A673 (cell line): Measurements from ENCODE around the gene RFX2. TPM values are rescaled to one million over a fixed set of nuclear protein-coding genes. Genes with fewer than 3 reads are reported as not detected.

Experiments used
- BruUV-seq: library from RNA; stranded (reverse); fragments of 400-500 nt; replicated peaks from 2 replicates; lab custom pipeline; 2021; lab: Mats Ljungman, UMichigan
- CTCF ChIA-PET: fragments of 300-600 bp; sonication (Branson Sonifier 250); formaldehyde crosslinking; loops from one replicate; lab custom pipeline; 2022; ENCODE audit warnings: antibody characterized with exemption; lab: Charles Lee
- POLR2A ChIA-PET: fragments of 300-600 bp; sonication (Branson Sonifier 250); formaldehyde crosslinking; loops from one replicate; lab custom pipeline; 2022; ENCODE audit warnings: antibody characterized with exemption; ENCODE audit not compliant: low non-redundant PET; lab: Charles Lee
- DNase-seq: peaks from one replicate; pipeline ENCODE4 v3.0.0-alpha.2; 2015; ENCODE audit warnings: low spot score
- H3K27ac ChIP-seq: fragments of 200-600 bp; sonication (generic); 2 replicates; pipeline ENCODE4 v1.5.1; 2016; ENCODE audit warnings: mixed run types, low read depth, mild to moderate bottlenecking, mixed read lengths, antibody characterized with exemption, low read length; ENCODE audit not compliant: poor library complexity, severe bottlenecking
- H3K27me3 ChIP-seq: fragments of 200-600 bp; sonication (generic); replicated peaks from 2 replicates; pipeline ENCODE4 v1.6.1; 2017; ENCODE audit warnings: mixed run types, low read depth, mild to moderate bottlenecking, mixed read lengths, antibody characterized with exemption, low read length; ENCODE audit not compliant: insufficient read depth, poor library complexity
- H3K36me3 ChIP-seq: fragments of 200-600 bp; sonication (generic); 2 replicates; pipeline ENCODE4 v1.6.1; 2016; ENCODE audit warnings: mixed run types, mild to moderate bottlenecking, mixed read lengths, antibody characterized with exemption, low read length; ENCODE audit not compliant: insufficient read depth, poor library complexity, severe bottlenecking
- H3K4me1 ChIP-seq: fragments of 200-600 bp; sonication (generic); 2 replicates; pipeline ENCODE4 v1.6.1; 2017; ENCODE audit warnings: mixed run types, mild to moderate bottlenecking, mixed read lengths, antibody characterized with exemption, low read length; ENCODE audit not compliant: insufficient read depth, poor library complexity, severe bottlenecking
- H3K4me3 ChIP-seq: fragments of 200-600 bp; sonication (generic); 2 replicates; pipeline ENCODE4 v1.5.1; 2016; ENCODE audit warnings: low read depth, mixed run types, mild to moderate bottlenecking, mixed read lengths, low read length; ENCODE audit not compliant: poor library complexity, severe bottlenecking
- H3K9me3 ChIP-seq: fragments of 200-600 bp; sonication (generic); 2 replicates; pipeline ENCODE4 v1.6.1; 2016; ENCODE audit warnings: mixed run types, low read depth, mild to moderate bottlenecking, mixed read lengths, antibody characterized with exemption, low read length; ENCODE audit not compliant: poor library complexity, severe bottlenecking
- EZH2 ChIP-seq: fragments of 200-600 bp; sonication (generic); IDR thresholded peaks from 2 replicates; pipeline ENCODE4 v1.6.1; 2017; ENCODE audit warnings: borderline replicate concordance, low read depth, mild to moderate bottlenecking, mixed read lengths, antibody characterized with exemption, low read length; ENCODE audit not compliant: poor library complexity, severe bottlenecking
- intact Hi-C: fragments of 100-400 bp; cut with micrococcal nuclease; formaldehyde crosslinking; loops from one replicate; pipeline ENCODE4 v1.10.0; 2022; ENCODE audit not compliant: unreplicated experiment
- total RNA-seq: library from RNA; stranded (reverse); gene quantifications from 2 replicates; pipeline ENCODE4 v1.2.3, GENCODE V29; 2021
- TF ChIP-seq, protein P1 (sequence below): fragments of 300-800, 200-600 bp; sonication (generic); conservative IDR thresholded peaks from 2 replicates; pipeline ENCODE4 v1.5.1; 2017; ENCODE audit warnings: low read depth, mild to moderate bottlenecking, antibody characterized with exemption, low read length, moderate library complexity, mixed read lengths

Gene RFX2
- total RNA-seq, 1 experiment from 2014 or later, result 11.7 TPM

DNA sequence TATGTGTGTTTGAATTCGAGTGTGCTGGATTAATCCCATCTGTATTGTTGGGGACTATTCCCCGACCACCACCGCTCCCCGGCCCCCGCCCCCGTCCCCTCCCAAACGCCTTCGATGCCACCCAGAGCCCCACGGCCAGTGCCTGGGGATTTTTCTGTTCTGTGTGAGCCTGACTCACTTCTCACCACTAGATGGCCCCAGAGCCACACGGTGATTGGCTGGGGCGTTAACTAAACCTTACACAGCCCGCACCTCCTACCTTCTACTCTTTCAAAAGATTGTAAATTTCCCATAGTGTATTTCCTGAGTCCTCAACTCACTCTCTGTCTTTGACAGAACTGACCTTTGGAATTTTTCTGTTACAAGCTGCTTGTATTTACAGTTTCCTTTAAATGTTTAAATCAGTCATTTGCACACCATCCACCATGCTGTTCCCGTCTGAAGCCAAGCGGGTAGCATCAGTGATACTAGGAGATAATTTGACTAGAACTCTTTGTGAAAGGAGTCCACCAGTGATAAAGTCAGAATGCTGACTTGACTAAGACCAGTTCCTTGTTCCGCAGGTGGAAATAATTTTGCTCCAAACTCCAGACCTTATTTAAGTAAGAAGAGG, 61.4 kb downstream of the RFX2 start:
- H3K4me1 ChIP-seq, result no peaks in the 10 kb centered on the region
- no peak overlapping the region for H3K27ac ChIP-seq
- BruUV-seq, result no TSS peak
- H3K9me3 ChIP-seq, result no peaks in the 10 kb centered on the region
- H3K36me3 ChIP-seq, result no peaks in the 10 kb centered on the region
- no peak overlapping the region for H3K4me3 ChIP-seq
- POLR2A ChIA-PET, result interaction anchor here (0.6 kb wide), 1 partner anchor 335 kb away, joined by 3 read pairs; no protein-coding TSS in a partner anchor
- intact Hi-C loops, result loop anchor here (1.0 to 5.0 kb wide), 2 partner anchors 76 to 248 kb away; no protein-coding TSS in a partner anchor
- DNase-seq, result peak; percentile 87
- CTCF ChIA-PET, result interaction anchor here (3.5 kb wide), 1 partner anchor 77 kb away, joined by 28 read pairs; no protein-coding TSS in a partner anchor
- H3K27me3 ChIP-seq, result no peaks in the 10 kb centered on the region
- TF ChIP-seq, protein P1, sequence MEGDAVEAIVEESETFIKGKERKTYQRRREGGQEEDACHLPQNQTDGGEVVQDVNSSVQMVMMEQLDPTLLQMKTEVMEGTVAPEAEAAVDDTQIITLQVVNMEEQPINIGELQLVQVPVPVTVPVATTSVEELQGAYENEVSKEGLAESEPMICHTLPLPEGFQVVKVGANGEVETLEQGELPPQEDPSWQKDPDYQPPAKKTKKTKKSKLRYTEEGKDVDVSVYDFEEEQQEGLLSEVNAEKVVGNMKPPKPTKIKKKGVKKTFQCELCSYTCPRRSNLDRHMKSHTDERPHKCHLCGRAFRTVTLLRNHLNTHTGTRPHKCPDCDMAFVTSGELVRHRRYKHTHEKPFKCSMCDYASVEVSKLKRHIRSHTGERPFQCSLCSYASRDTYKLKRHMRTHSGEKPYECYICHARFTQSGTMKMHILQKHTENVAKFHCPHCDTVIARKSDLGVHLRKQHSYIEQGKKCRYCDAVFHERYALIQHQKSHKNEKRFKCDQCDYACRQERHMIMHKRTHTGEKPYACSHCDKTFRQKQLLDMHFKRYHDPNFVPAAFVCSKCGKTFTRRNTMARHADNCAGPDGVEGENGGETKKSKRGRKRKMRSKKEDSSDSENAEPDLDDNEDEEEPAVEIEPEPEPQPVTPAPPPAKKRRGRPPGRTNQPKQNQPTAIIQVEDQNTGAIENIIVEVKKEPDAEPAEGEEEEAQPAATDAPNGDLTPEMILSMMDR, result peak; percentile 88
- no peak for TF ChIP-seq EZH2

DNA sequence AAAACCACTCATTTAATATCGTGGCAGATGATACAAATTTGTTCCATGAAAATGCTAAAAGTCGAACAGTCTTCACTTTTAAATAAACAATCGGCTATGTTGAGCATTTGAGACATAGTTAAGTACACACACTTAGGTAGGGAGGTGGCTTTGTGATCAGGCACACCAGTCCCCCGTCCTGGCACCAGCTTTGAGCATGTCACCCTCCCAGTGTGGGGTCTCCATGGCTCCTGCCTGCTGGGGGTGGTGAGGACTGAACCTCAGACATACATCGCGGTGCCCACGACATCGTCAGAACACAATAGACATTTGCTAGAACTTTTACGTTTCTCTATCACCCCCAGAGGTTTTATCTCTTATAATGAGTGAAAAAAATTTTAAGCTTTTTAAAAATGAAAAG, 62.0 kb downstream of the RFX2 start:
- POLR2A ChIA-PET, result interaction anchor here (0.6 kb wide), 1 partner anchor 334 kb away, joined by 3 read pairs; no protein-coding TSS in a partner anchor
- no peak overlapping the region for H3K4me3 ChIP-seq

DNA sequence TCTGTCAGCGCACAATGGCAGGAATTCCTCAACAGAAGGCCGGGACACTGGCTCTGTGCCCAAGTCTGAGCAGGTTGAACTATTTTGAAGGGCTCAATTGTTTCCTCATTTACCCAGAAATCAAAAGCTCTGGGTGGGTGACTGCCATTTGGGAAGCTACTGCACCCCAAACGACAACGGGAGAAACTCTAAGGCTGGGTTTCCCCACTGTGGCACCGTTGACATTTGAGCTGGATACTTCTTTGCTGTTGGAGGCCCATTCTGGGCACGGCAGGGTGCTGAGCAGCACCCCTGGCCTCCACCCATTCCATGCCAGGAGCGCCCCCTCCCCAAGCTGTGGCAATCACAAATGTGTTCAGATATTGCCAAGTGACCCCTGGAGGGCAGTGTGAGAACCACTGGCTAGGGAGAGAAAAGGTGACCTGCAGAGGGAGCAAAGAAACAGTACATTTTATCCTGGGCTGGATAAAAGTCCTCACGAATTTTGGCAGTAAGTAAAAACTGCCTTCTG, 62.5 kb downstream of the RFX2 start:
- H3K27ac ChIP-seq, result no peak overlapping the region
- no peak for TF ChIP-seq EZH2
- TF ChIP-seq, protein P1, result peak; percentile 53; the same call in 1 of the 2 replicates
- H3K4me3 ChIP-seq, result no peak overlapping the region
- H3K9me3 ChIP-seq, result no peaks in the 10 kb centered on the region
- no peaks in the 10 kb centered on the region for H3K4me1 ChIP-seq
- ChIA-PET POLR2A (interaction anchor here (0.6 kb wide), 1 partner anchor 334 kb away, joined by 3 read pairs; no protein-coding TSS in a partner anchor), CTCF (interaction anchor here (1.2 to 3.5 kb wide), 2 partner anchors 60 to 78 kb away, joined by 6 to 28 read pairs; no protein-coding TSS in a partner anchor)
- H3K27me3 ChIP-seq, result no peaks in the 10 kb centered on the region
- no peaks in the 10 kb centered on the region for H3K36me3 ChIP-seq
- intact Hi-C loops, result loop anchor here (5.0 kb wide), 1 partner anchor 250 kb away; no protein-coding TSS in a partner anchor
- BruUV-seq, result no TSS peak
- peak; percentile 46 for DNase-seq

More for the DNA sequence above, 62.0 kb downstream of the RFX2 start:
- H3K9me3 ChIP-seq, result no peaks in the 10 kb centered on the region
- CTCF ChIA-PET, result interaction anchor here (1.2 to 3.5 kb wide), 2 partner anchors 61 to 78 kb away, joined by 6 to 28 read pairs; no protein-coding TSS in a partner anchor
- no peaks in the 10 kb centered on the region for H3K36me3 ChIP-seq
- H3K27me3 ChIP-seq, result no peaks in the 10 kb centered on the region
- no peak for TF ChIP-seq EZH2
- TF ChIP-seq, protein P1, result no peak
- BruUV-seq, result no TSS peak
- no peaks in the 10 kb centered on the region for H3K4me1 ChIP-seq
- intact Hi-C loops, result loop anchor here (5.0 kb wide), 1 partner anchor 249 kb away; no protein-coding TSS in a partner anchor
- no peak overlapping the region for H3K27ac ChIP-seq
- DNase-seq, result no peak
